ENCODE measurements around the gene TGM1.
"Not testable (repeated sequence)": the region's sequence is repeated elsewhere in the genome, so short reads cannot be mapped to it uniquely, and the experiment has no call there.

TGM1 gene

GRCh38 chr14:24203249-24203886 lies 59.6 kb downstream of the TGM1 start:
- DNase-seq = not testable (repeated sequence)

- DNase-seq = not testable (repeated sequence)
Observed at GRCh38 chr14:24202538-24202937, 60.4 kb downstream of the TGM1 start.
